H1 (cell line): Measurements from ENCODE around the gene ULK2. TPM values are rescaled to one million over a fixed set of nuclear protein-coding genes. Genes with fewer than 3 reads are reported as not detected.

ENCODE experiments used
- CTCF ChIA-PET: fragments of 300-600 bp; sonication (Branson Sonifier 250); formaldehyde crosslinking; loops from one replicate; lab custom pipeline; 2021; ENCODE audit not compliant: partially characterized antibody; lab: Charles Lee
- POLR2A ChIA-PET: fragments of 300-600 bp; sonication (Branson Sonifier 250); formaldehyde crosslinking; loops from one replicate; lab custom pipeline; 2021; ENCODE audit warnings: inconsistent platforms; ENCODE audit not compliant: partially characterized antibody; lab: Charles Lee
- DNase-seq, 2 experiments: peaks; one replicate each; pipeline versions ENCODE4 v3.0.0 to v3.0.0-alpha.2; 2010 to 2022; ENCODE audit warnings: low spot score in 2 of 2, low read depth in 1 of 2, mixed read lengths in 1 of 2
- FAIRE-seq: peaks from 2 replicates; lab custom pipeline; 2011; peaks lifted over from hg19 to GRCh38; lab: Jason Lieb, UNC
- H2AFZ ChIP-seq: 2 replicates; pipeline ENCODE4 v1.8.1; 2012; ENCODE audit warnings: low read length, inconsistent platforms
- H2AK5ac ChIP-seq: 2 replicates; pipeline ENCODE4 v1.6.1; 2013; ENCODE audit warnings: low read depth, low read length
- H2BK120ac ChIP-seq: replicated peaks from 2 replicates; pipeline ENCODE3; 2013; ENCODE audit warnings: low read depth, low read length, inconsistent platforms
- H2BK12ac ChIP-seq: 2 replicates; pipeline ENCODE4 v1.6.1; 2013; ENCODE audit warnings: low read depth, low read length
- H2BK15ac ChIP-seq: 2 replicates; pipeline ENCODE4 v1.6.1; 2013; ENCODE audit warnings: low read length
- H2BK20ac ChIP-seq: 2 replicates; pipeline ENCODE4 v1.6.1; 2013; ENCODE audit warnings: low read length
- H2BK5ac ChIP-seq: 2 replicates; pipeline ENCODE4 v1.6.1; 2013; ENCODE audit warnings: low read depth, low read length
- H3K14ac ChIP-seq: 2 replicates; pipeline ENCODE4 v1.6.1; 2013; ENCODE audit warnings: inconsistent platforms; ENCODE audit not compliant: insufficient read length
- H3K18ac ChIP-seq: 2 replicates; pipeline ENCODE4 v1.6.1; 2013; ENCODE audit warnings: low read length; ENCODE audit errors: extremely low read depth
- H3K23ac ChIP-seq: 2 replicates; pipeline ENCODE4 v1.6.1; 2013; ENCODE audit warnings: inconsistent platforms; ENCODE audit not compliant: insufficient read length
- H3K23me2 ChIP-seq: 2 replicates; pipeline ENCODE4 v1.6.1; 2013; ENCODE audit warnings: low read depth, low read length
- H3K27ac ChIP-seq: 2 replicates; pipeline ENCODE4 v1.6.1; 2011; ENCODE audit warnings: low read depth, low read length, inconsistent platforms
- H3K27me3 ChIP-seq, 4 experiments: replicated peaks in 1 of 4; 1 replicate in 1 of 4; 2 replicates in 3 of 4; pipeline versions ENCODE4 v1.6.1 to v1.8.1; 2011 to 2013; ENCODE audit warnings: low read length in 3 of 4, mild to moderate bottlenecking in 3 of 4, inconsistent platforms in 2 of 4, mixed read lengths in 2 of 4, moderate library complexity in 1 of 4; ENCODE audit not compliant: control insufficient read depth in 3 of 4, insufficient read depth in 3 of 4; ENCODE audit errors: extremely low read depth in 1 of 4
- H3K36me3 ChIP-seq, 4 experiments: 2 replicates each; pipeline versions ENCODE4 v1.6.1 to v1.8.1; 2011 to 2013; ENCODE audit warnings: mild to moderate bottlenecking in 4 of 4, low read length in 3 of 4, moderate library complexity in 2 of 4, control low read depth in 1 of 4, inconsistent platforms in 1 of 4; ENCODE audit not compliant: insufficient read depth in 4 of 4, control insufficient read depth in 2 of 4
- H3K4ac ChIP-seq: replicated peaks from 2 replicates; pipeline ENCODE3; 2013; ENCODE audit warnings: low read length, low read depth, mixed read lengths, inconsistent platforms; ENCODE audit not compliant: insufficient read length
- H3K4me1 ChIP-seq, 4 experiments: replicated peaks in 1 of 4; 1 replicate in 1 of 4; 2 replicates in 3 of 4; pipeline versions ENCODE4 v1.6.1 to v1.8.1; 2011 to 2013; ENCODE audit warnings: low read length in 3 of 4, inconsistent platforms in 2 of 4, mixed read lengths in 1 of 4; ENCODE audit not compliant: insufficient read depth in 4 of 4, control insufficient read depth in 3 of 4
- H3K4me2 ChIP-seq, 2 experiments: 2 replicates each; pipeline versions ENCODE4 v1.6.1 to v1.8.1; 2011 to 2013; ENCODE audit warnings: low read depth in 2 of 2, low read length in 2 of 2, control low read depth in 1 of 2, inconsistent platforms in 1 of 2, mild to moderate bottlenecking in 1 of 2; ENCODE audit not compliant: insufficient read depth in 1 of 2
- H3K4me3 ChIP-seq, 4 experiments: fragments of 200-600, 300-600 bp in 1 of 4; sonication (generic), shearing (Covaris generic), sonication (Bioruptor Twin) in 1 of 4; 2 replicates each; pipeline versions ENCODE4 v1.5.1 to v1.8.1; 2011 to 2016; ENCODE audit warnings: low read length in 4 of 4, low read depth in 3 of 4, control low read depth in 2 of 4, inconsistent platforms in 2 of 4, mild to moderate bottlenecking in 2 of 4, mixed read lengths in 1 of 4, moderate library complexity in 1 of 4; ENCODE audit not compliant: insufficient read depth in 2 of 4; ENCODE audit errors: extremely low read depth in 1 of 4
- H3K56ac ChIP-seq: replicated peaks from 2 replicates; pipeline ENCODE3; 2013; ENCODE audit warnings: low read depth, mild to moderate bottlenecking, mixed read lengths, low read length, inconsistent platforms; ENCODE audit not compliant: insufficient read length
- H3K79me1 ChIP-seq: 2 replicates; pipeline ENCODE4 v1.6.1; 2013; ENCODE audit warnings: low read depth, low read length, control low read depth
- H3K79me2 ChIP-seq, 2 experiments: 2 replicates each; pipeline versions ENCODE4 v1.6.1 to v1.8.1; 2012 to 2013; ENCODE audit warnings: low read length in 2 of 2, mild to moderate bottlenecking in 2 of 2, inconsistent platforms in 1 of 2; ENCODE audit not compliant: insufficient read depth in 2 of 2, control insufficient read depth in 1 of 2
- H3K9ac ChIP-seq, 4 experiments: replicated peaks in 1 of 4; 1 replicate in 1 of 4; 2 replicates in 3 of 4; pipeline versions ENCODE4 v1.6.1 to v1.8.1; 2011 to 2013; ENCODE audit warnings: low read depth in 3 of 4, low read length in 3 of 4, control low read depth in 2 of 4, mild to moderate bottlenecking in 2 of 4, moderate library complexity in 2 of 4, inconsistent platforms in 1 of 4; ENCODE audit errors: extremely low read depth in 1 of 4
- H3K9me3 ChIP-seq, 2 experiments: 2 replicates each; pipeline versions ENCODE4 v1.6.1 to v1.8.1; 2012 to 2013; ENCODE audit warnings: mild to moderate bottlenecking in 2 of 2, moderate library complexity in 2 of 2, control low read depth in 1 of 2, inconsistent platforms in 1 of 2, low read depth in 1 of 2, low read length in 1 of 2, mixed read lengths in 1 of 2; ENCODE audit not compliant: insufficient read depth in 2 of 2
- H4K20me1 ChIP-seq, 2 experiments: replicated peaks in 1 of 2; 2 replicates each; pipeline versions ENCODE3 to v1.8.1; 2011 to 2013; ENCODE audit warnings: inconsistent platforms in 2 of 2, low read length in 2 of 2, mild to moderate bottlenecking in 1 of 2; ENCODE audit not compliant: insufficient read depth in 2 of 2, control insufficient read depth in 1 of 2
- H4K5ac ChIP-seq: 2 replicates; pipeline ENCODE4 v1.6.1; 2013; ENCODE audit warnings: low read length, low read depth, mixed read lengths, inconsistent platforms; ENCODE audit not compliant: insufficient read length
- H4K8ac ChIP-seq: 2 replicates; pipeline ENCODE4 v1.8.0; 2013; ENCODE audit warnings: mild to moderate bottlenecking, moderate library complexity, low read length, inconsistent platforms; ENCODE audit not compliant: insufficient read depth; ENCODE audit errors: extremely low read depth
- H4K91ac ChIP-seq: replicated peaks from 2 replicates; pipeline ENCODE3; 2013; ENCODE audit warnings: low read length, mixed read lengths, inconsistent platforms; ENCODE audit not compliant: insufficient read length
- ATF2 ChIP-seq: IDR thresholded peaks from 2 replicates; pipeline ENCODE4 v1.6.1; 2012; ENCODE audit warnings: low read length, inconsistent platforms
- CTBP2 ChIP-seq: IDR thresholded peaks from 2 replicates; pipeline ENCODE4 v1.7.0; 2011; ENCODE audit warnings: borderline replicate concordance, mild to moderate bottlenecking, moderate library complexity, mixed read lengths, low read length; ENCODE audit not compliant: insufficient read depth, insufficient read length
- EP300 ChIP-seq, 2 experiments: IDR thresholded peaks; 1 replicate in 1 of 2; 2 replicates in 1 of 2; pipeline ENCODE4 v1.6.1; 2011 to 2012; ENCODE audit warnings: low read depth in 2 of 2, low read length in 2 of 2, mild to moderate bottlenecking in 2 of 2, borderline replicate concordance in 1 of 2, inconsistent platforms in 1 of 2, moderate library complexity in 1 of 2
- MAFK ChIP-seq: IDR thresholded peaks from 2 replicates; pipeline ENCODE4 v1.6.1; 2012; ENCODE audit warnings: low read depth, mild to moderate bottlenecking, improper control_type of control experiment, low read length
- RFX5 ChIP-seq: IDR thresholded peaks from 2 replicates; pipeline ENCODE4 v1.6.1; 2011; ENCODE audit warnings: low read depth, low read length, improper control_type of control experiment, borderline replicate concordance
- TCF12 ChIP-seq: IDR thresholded peaks from 2 replicates; pipeline ENCODE4 v1.6.1; 2011; ENCODE audit warnings: low read depth, mild to moderate bottlenecking, low read length
- WGBS, 2 experiments: shearing (Covaris generic) in 1 of 2; methylation state at CpG; one replicate each; pipeline versions ENCODE4 v1.1.6 to v1.1.7; 2013 to 2015; ENCODE audit warnings: low lambda C conversion rate in 2 of 2, mixed read lengths in 2 of 2, inconsistent platforms in 1 of 2, low coverage in 1 of 2, missing lambda C conversion rate in 1 of 2; ENCODE audit not compliant: insufficient replicate concordance in 2 of 2, insufficient coverage in 1 of 2, insufficient read length in 1 of 2; ENCODE audit errors: extremely low coverage in 1 of 2, missing lambda C conversion rate in 1 of 2; 5-methylcytosine and 5-hydroxymethylcytosine counted together
- polyA plus RNA-seq, 7 experiments: library from polyadenylated mRNA; depleted of rRNA in 3 of 7; stranded (reverse) in 5 of 7; unstranded in 2 of 7; fragments of >200 nt in 5 of 7; fragments of 200-250 nt in 2 of 7; gene quantifications; 1 replicate in 5 of 7; 2 replicates in 1 of 7; 4 replicates in 1 of 7; pipeline versions ENCODE4 v1.2.1 to v1.2.3, GENCODE V29; 2011 to 2013; ENCODE audit warnings: missing spikeins in 2 of 7, mixed read lengths in 2 of 7
- total RNA-seq: library from RNA; stranded (reverse); fragmentation: NEBNext Ultra II Directional; extraction: Animal tissue kit (Norgen Biotek cat#: 25700); gene quantifications from 2 replicates; pipeline ENCODE4 v1.2.1, GENCODE V29; 2021

Gene ULK2
- total and polyA plus RNA-seq, 2 of the 8 experiments (the other 6 are each of a cell fraction or from before 2014, with no cell fraction given), result 5.3 to 9.8 TPM

- H3K4me1 ChIP-seq, result no peaks in the 10 kb centered on the region; a peak in 1 of 7 replicates
- H2BK20ac ChIP-seq, result no peak overlapping the region
- H3K4me3 ChIP-seq, result no peak overlapping the region
- no peak for FAIRE-seq
- H3K36me3 ChIP-seq, result no peaks in the 10 kb centered on the region
- H3K27me3 ChIP-seq, result no peaks in the 10 kb centered on the region
- no peak overlapping the region for H4K5ac ChIP-seq
- H3K14ac ChIP-seq, result no peak overlapping the region
- no peaks in the 10 kb centered on the region for H3K79me2 ChIP-seq
- no peak overlapping the region for H2AK5ac ChIP-seq
- no peak overlapping the region for H2BK120ac ChIP-seq
- H4K8ac ChIP-seq, result no peak overlapping the region
- no peak overlapping the region for H3K4me2 ChIP-seq
- H2BK12ac ChIP-seq, result no peak overlapping the region
- ChIA-PET CTCF (interaction anchor here (0.7 to 2.2 kb wide), 9 partner anchors 11 to 393 kb away, joined by 3 to 12 read pairs (median 4); partner anchors contain the start of gene B9D1), POLR2A (no interaction called here)
- H4K20me1 ChIP-seq, result no peaks in the 10 kb centered on the region
- no peak overlapping the region for H4K91ac ChIP-seq
- H3K27ac ChIP-seq, result no peak overlapping the region
- no peaks in the 10 kb centered on the region; a peak in 1 of 4 replicates for H3K9me3 ChIP-seq
- no peak overlapping the region for H3K9ac ChIP-seq
- WGBS, 2 experiments, result 91% methylated on average over 11 of the region's 11 CpGs; no CpG with 5 or more reads in 1 of the 2 experiments
- H2BK15ac ChIP-seq, result no peak overlapping the region
- no peaks in the 10 kb centered on the region for H3K79me1 ChIP-seq
- TF ChIP-seq EP300 (IDR thresholded peaks at IDR 0.05; ENCODE audit: borderline replicate concordance in 1 of 2, low read depth in 2 of 2, low read length in 2 of 2) (no peak), TCF12 (no peak), CTBP2 (no peak), RFX5 (no peak), MAFK (no peak), ATF2 (no peak)
- H3K23ac ChIP-seq, result no peak overlapping the region
- H3K4ac ChIP-seq, result no peak overlapping the region
- no peak overlapping the region for H2AFZ ChIP-seq
- H2BK5ac ChIP-seq, result 0 out of 2 replicates have a peak overlapping the region, but pooled peaks have one; percentile 16
- no peak overlapping the region for H3K18ac ChIP-seq
- no peak overlapping the region for H3K56ac ChIP-seq
- no peaks in the 10 kb centered on the region for H3K23me2 ChIP-seq
- DNase-seq, result no peak
Observed at GRCh38 chr17:19755821-19756510, 111.8 kb downstream of the ULK2 start.
